Memory B cell (primary cell): ENCODE data around the gene DPP4.
"Not testable (repeated sequence)": the region's sequence is repeated elsewhere in the genome, so short reads cannot be mapped to it uniquely, and the experiment has no call there.

Source experiments
- ATAC-seq: fragments of 150-1000 bp; cut with Tn5 transposase; 2 replicates; pipeline ENCODE4 v1.10.0; 2021; ENCODE audit warnings: low read depth, mild to moderate bottlenecking, moderate library complexity
- DNase-seq, 2 donors: peaks; one replicate each; pipeline ENCODE4 v3.0.0; 2022; ENCODE audit warnings: low spot score in 2 of 2
- H3K27ac Mint-ChIP-seq: one replicate; pipeline ENCODE4 v1.8.0; 2022; ENCODE audit warnings: mild to moderate bottlenecking, moderate library complexity, mixed read lengths
- H3K27me3 Mint-ChIP-seq: one replicate; pipeline ENCODE4 v1.8.0; 2022; ENCODE audit warnings: mixed read lengths
- H3K36me3 Mint-ChIP-seq: one replicate; pipeline ENCODE4 v1.8.0; 2022; ENCODE audit warnings: mild to moderate bottlenecking, mixed read lengths
- H3K4me1 Mint-ChIP-seq: one replicate; pipeline ENCODE4 v1.8.0; 2022; ENCODE audit warnings: mixed read lengths
- H3K4me3 Mint-ChIP-seq: one replicate; pipeline ENCODE4 v1.8.0; 2022; ENCODE audit warnings: mild to moderate bottlenecking, moderate library complexity, mixed read lengths
- H3K9me3 Mint-ChIP-seq: one replicate; pipeline ENCODE4 v1.8.0; 2022; ENCODE audit warnings: mixed read lengths

Gene DPP4

DNA sequence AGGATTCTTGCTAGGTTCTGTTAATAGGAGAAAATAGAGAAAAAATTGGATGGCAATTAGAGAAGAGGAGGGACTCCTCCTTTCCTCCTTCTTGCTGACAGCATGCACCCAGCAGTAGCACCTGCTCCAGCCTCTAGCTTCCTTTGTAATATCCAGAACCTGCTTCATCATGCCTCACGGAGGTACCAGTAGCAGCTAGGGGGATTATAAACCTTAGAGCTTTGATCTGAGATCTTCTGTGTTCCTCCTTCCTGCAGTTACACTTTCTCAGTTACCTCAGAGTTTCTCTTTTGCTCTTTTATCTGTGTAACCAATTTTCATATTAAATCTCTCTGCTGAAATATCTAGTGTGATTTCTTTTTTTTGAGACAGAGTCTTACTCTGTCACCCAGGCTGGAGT is 16.6 kb downstream of the DPP4 start:
- DNase-seq (no peak), ATAC-seq (no peak)
- peaks cover 2% of the 10 kb centered on the region for H3K36me3 Mint-ChIP-seq
- peaks cover 17% of the 10 kb centered on the region for H3K4me1 Mint-ChIP-seq
- no peaks in the 10 kb centered on the region for H3K27me3 Mint-ChIP-seq
- H3K27ac Mint-ChIP-seq = no peak overlapping the region
- H3K9me3 Mint-ChIP-seq = peaks cover 2% of the 10 kb centered on the region
- H3K4me3 Mint-ChIP-seq = no peak overlapping the region

DNA sequence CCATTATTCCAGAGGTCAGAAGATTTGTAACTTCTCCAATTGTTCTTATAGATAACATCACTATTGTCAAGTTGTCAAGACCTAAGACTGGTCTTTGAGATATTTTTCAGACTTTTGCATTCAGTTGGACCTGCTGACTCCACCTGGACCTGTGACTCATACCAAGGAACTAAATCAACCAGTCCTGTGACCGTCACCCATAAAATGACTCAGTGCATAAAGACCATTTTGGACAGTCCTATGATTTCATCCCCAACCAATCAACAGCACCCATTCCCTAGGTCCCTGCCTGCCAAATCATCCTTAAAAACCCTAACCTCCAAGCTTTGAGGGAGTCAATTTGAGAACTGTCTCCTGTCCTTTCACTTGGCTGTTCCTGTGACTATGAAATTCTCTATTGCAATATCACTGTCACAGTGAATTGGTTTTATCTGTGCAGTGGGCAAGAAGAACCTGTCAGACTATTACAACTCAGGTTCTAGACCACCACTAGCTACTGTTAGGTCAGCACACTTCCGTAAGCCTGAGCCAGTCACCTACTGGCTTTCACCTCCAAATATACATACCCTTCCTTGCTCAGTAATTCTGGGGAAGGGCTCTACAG is 17.1 kb downstream of the DPP4 start:
- H3K36me3 Mint-ChIP-seq = peaks cover 2% of the 10 kb centered on the region
- no peaks in the 10 kb centered on the region for H3K27me3 Mint-ChIP-seq
- DNase-seq = no peak
- peaks cover 2% of the 10 kb centered on the region for H3K9me3 Mint-ChIP-seq
- H3K27ac Mint-ChIP-seq = no peak overlapping the region
- H3K4me1 Mint-ChIP-seq = peaks cover 17% of the 10 kb centered on the region
- no peak overlapping the region for H3K4me3 Mint-ChIP-seq
- ATAC-seq = no peak

DNA sequence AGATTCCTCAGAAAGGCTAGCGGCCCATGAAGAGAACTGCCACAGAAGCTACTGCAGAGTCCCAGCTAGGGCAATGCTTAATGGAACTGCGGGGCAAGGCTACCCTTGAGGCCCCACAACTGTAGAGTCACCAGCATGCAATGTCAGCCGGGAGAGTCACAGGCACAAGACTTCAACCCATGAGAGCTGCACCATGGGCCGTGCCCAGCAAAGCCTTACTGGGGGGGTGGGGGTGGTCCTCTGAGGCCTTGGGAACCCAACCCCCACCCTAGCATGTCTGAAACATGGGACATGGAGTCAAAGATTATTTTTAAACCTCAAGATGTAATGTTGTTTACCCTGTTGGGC is 20.2 kb downstream of the DPP4 start:
- Mint-ChIP-seq H3K4me3 (no peak overlapping the region), H3K36me3 (peaks cover 2% of the 10 kb centered on the region), H3K27me3 (no peaks in the 10 kb centered on the region), H3K4me1 (peaks cover 7% of the 10 kb centered on the region), H3K9me3 (peaks cover 1% of the 10 kb centered on the region), H3K27ac (no peak overlapping the region)
- ATAC-seq (no peak), DNase-seq (no peak)

- peaks cover 7% of the 10 kb centered on the region for H3K4me1 Mint-ChIP-seq
- ATAC-seq (no peak), DNase-seq (no peak)
- H3K4me3 Mint-ChIP-seq = no peak overlapping the region
- H3K27ac Mint-ChIP-seq = no peak overlapping the region
- peaks cover 1% of the 10 kb centered on the region for H3K27me3 Mint-ChIP-seq
- peaks cover 2% of the 10 kb centered on the region for H3K36me3 Mint-ChIP-seq
- H3K9me3 Mint-ChIP-seq = peaks cover 1% of the 10 kb centered on the region
Observed at GRCh38 chr2:162053066-162053807, 20.8 kb downstream of the DPP4 start.

GRCh38 chr2:162050513-162050961 is 23.5 kb downstream of the DPP4 start:
- no peak for ATAC-seq
- H3K4me1 Mint-ChIP-seq = no peaks in the 10 kb centered on the region
- no peak for DNase-seq
- peaks cover 1% of the 10 kb centered on the region for H3K27me3 Mint-ChIP-seq
- H3K9me3 Mint-ChIP-seq = no peaks in the 10 kb centered on the region
- H3K4me3 Mint-ChIP-seq = no peak overlapping the region
- no peak overlapping the region for H3K27ac Mint-ChIP-seq
- H3K36me3 Mint-ChIP-seq = no peaks in the 10 kb centered on the region

- H3K9me3 Mint-ChIP-seq, ATAC-seq, H3K4me1 Mint-ChIP-seq, H3K27me3 Mint-ChIP-seq, H3K36me3 Mint-ChIP-seq, H3K27ac Mint-ChIP-seq, DNase-seq, H3K4me3 Mint-ChIP-seq: not testable (repeated sequence)
Observed at GRCh38 chr2:162049089-162049488, 24.9 kb downstream of the DPP4 start.

DNA sequence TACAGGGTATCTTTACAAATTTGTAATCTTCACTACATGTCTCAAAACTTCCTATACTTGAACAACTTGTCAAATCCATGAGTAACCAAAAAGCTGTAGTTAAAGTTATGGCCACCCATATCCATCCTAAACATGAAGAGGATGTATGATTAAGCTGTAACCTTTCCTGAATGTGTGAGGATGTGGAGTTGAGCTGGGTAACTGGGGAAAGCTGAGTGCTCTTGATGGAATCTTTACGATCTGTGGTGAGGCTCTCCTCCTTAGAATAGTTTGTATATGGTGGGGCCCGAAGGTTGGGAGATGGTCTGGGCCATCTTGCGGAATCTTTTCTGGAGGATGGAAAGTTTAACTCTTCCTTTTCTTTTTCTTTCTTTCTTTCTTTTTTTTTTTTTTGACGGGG is 29.4 kb downstream of the DPP4 start:
- H3K4me1 Mint-ChIP-seq = no peaks in the 10 kb centered on the region
- ATAC-seq (no peak), DNase-seq (no peak)
- H3K9me3 Mint-ChIP-seq = no peaks in the 10 kb centered on the region
- no peak overlapping the region for H3K4me3 Mint-ChIP-seq
- H3K36me3 Mint-ChIP-seq = no peaks in the 10 kb centered on the region
- no peak overlapping the region for H3K27ac Mint-ChIP-seq
- peaks cover 4% of the 10 kb centered on the region for H3K27me3 Mint-ChIP-seq

GRCh38 chr2:162043132-162043531 is 30.9 kb downstream of the DPP4 start:
- Mint-ChIP-seq H3K4me3 (no peak overlapping the region), H3K27ac (no peak overlapping the region), H3K27me3 (peaks cover 3% of the 10 kb centered on the region), H3K36me3 (no peaks in the 10 kb centered on the region), H3K4me1 (no peaks in the 10 kb centered on the region), H3K9me3 (no peaks in the 10 kb centered on the region)
- no peak for DNase-seq
- no peak for ATAC-seq

DNA sequence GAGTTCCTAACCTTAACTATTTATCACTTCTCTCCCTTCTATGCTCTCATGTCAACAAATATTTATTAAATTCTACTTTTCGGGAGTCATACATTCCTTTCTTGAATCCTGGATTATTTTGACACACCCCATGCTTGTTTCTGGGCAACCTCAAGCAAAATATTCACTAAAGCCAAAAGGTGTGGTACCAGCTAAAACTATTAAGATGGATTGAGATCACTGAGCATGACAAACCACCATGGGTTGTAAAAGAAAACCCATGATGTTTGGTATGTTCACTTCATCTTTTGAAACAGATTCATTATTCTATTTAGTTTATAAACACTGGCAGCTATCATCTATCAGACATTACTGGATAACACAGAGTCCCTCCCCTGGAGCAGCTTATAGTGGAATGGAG is 32.5 kb downstream of the DPP4 start:
- ATAC-seq = no peak
- H3K27ac Mint-ChIP-seq = no peak overlapping the region
- H3K4me3 Mint-ChIP-seq = no peak overlapping the region
- DNase-seq = no peak
- H3K36me3 Mint-ChIP-seq = no peaks in the 10 kb centered on the region
- no peaks in the 10 kb centered on the region for H3K4me1 Mint-ChIP-seq
- H3K27me3 Mint-ChIP-seq = peaks cover 3% of the 10 kb centered on the region
- H3K9me3 Mint-ChIP-seq = no peaks in the 10 kb centered on the region

GRCh38 chr2:162038725-162039124 is 35.3 kb downstream of the DPP4 start:
- H3K27me3 Mint-ChIP-seq = peaks cover 3% of the 10 kb centered on the region
- no peak overlapping the region for H3K27ac Mint-ChIP-seq
- no peak for ATAC-seq
- H3K4me1 Mint-ChIP-seq = no peaks in the 10 kb centered on the region
- H3K4me3 Mint-ChIP-seq = no peak overlapping the region
- H3K36me3 Mint-ChIP-seq = no peaks in the 10 kb centered on the region
- H3K9me3 Mint-ChIP-seq = no peaks in the 10 kb centered on the region
- DNase-seq = no peak

- no peak for ATAC-seq
- H3K36me3 Mint-ChIP-seq = no peaks in the 10 kb centered on the region
Observed at GRCh38 chr2:162037886-162038285, 36.1 kb downstream of the DPP4 start.

DNA sequence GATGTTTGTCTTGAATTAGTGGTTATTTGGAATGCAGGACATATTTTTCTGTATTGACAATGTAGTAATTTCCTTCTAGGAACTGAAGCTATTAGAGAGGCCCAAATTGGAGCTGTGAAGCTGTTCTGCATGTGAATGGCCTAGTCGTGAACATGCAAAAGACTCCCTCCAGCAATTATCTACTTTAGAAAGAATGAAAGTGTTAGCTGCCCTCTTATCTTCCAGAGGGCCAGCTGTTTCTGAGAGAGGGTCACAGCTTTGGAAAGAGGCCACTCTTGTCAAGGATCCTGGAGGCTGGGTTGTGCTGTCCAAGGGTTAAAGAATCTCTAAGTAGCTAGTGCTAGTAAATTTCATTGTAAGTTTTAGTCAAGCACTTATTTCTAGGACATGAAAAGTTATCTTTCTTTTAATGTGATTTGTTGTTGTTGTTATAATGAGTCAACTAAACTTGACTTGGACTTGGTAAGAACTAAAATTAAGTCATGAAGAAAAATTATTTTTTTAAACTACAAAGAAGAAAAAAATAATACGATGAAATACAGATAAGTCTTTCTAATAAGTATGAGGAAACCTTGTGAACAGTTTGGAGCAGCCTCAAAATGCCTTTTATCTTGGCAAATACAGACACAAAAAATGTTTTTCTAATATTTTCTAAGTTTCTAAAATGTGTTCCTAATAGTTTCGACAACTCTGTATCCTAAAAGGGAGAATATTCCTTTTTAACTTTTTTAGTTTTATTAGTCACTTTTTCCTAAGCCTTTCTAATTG is 36.8 kb downstream of the DPP4 start:
- no peaks in the 10 kb centered on the region for H3K9me3 Mint-ChIP-seq
- H3K4me1 Mint-ChIP-seq = no peaks in the 10 kb centered on the region
- H3K36me3 Mint-ChIP-seq = no peaks in the 10 kb centered on the region
- no peak overlapping the region for H3K27ac Mint-ChIP-seq
- no peak for ATAC-seq
- no peak for DNase-seq
- no peak overlapping the region for H3K4me3 Mint-ChIP-seq
- peaks cover 4% of the 10 kb centered on the region for H3K27me3 Mint-ChIP-seq

More at GRCh38 chr2:162037886-162038285, 36.1 kb downstream of the DPP4 start:
- H3K27me3 Mint-ChIP-seq = peaks cover 6% of the 10 kb centered on the region
- no peak overlapping the region for H3K27ac Mint-ChIP-seq
- no peaks in the 10 kb centered on the region for H3K9me3 Mint-ChIP-seq
- H3K4me1 Mint-ChIP-seq = no peaks in the 10 kb centered on the region
- no peak overlapping the region for H3K4me3 Mint-ChIP-seq
- DNase-seq = no peak

DNA sequence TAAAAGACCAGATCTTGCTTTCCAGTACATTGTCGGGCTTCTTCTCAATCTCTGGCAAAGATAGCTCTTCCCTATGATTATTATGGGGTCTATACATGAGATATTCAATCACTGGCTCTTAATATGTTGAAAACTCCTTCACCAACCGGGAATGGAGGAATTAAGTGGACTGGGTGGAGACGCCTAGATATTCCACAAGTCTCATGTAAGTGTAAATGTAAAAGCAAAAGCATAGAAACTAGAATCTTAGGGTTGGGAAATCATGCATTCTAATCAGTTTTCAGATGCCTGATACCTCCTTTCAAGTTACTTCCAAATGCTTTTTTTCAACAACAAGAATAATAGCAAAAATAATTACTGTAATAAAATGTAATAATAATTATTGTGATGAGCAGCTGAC is 38.0 kb downstream of the DPP4 start:
- H3K9me3 Mint-ChIP-seq = no peaks in the 10 kb centered on the region
- peaks cover 4% of the 10 kb centered on the region for H3K27me3 Mint-ChIP-seq
- no peaks in the 10 kb centered on the region for H3K4me1 Mint-ChIP-seq
- ATAC-seq = no peak
- DNase-seq = no peak
- no peak overlapping the region for H3K27ac Mint-ChIP-seq
- no peak overlapping the region for H3K4me3 Mint-ChIP-seq
- H3K36me3 Mint-ChIP-seq = no peaks in the 10 kb centered on the region

DNA sequence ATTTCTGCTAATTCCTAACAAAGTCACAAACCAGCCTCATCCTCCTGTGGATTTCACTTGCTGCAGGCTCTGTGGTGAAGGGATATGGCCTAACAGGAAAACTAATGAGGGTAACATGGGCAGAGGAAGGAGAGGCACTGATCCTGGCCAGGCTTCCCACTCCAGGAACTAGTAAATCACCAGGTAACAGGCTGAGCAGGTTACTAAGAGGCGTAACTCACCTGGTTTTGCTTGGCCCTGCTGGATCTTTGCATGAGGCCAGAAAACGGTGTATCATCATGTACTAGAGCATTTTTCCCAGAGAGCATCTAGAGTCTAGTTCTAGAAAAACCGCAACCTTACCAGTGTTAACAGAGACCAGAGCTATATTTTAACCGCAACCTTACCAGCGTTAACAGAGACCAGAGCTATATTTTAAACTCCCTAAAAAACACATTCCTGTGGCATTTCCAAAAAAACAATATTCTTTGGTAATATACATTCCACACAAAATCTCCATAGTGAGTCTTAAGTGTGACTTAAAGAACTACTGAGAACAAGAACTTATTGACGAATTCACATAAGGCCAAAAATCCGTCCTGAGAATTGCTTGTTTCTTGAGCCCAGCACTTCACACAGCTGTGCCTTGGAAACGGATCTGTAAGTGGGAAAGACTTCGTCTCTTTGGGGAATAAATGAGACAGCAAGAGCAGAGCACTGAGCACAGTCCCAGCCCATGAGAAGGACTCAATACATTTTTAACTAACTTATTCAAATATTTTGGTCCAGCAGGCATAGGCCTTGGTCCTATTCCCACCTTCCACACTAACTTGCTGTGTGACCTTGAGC is 43.4 kb downstream of the DPP4 start:
- Mint-ChIP-seq H3K27ac (no peak overlapping the region), H3K4me3 (no peak overlapping the region), H3K36me3 (no peaks in the 10 kb centered on the region), H3K9me3 (no peaks in the 10 kb centered on the region), H3K4me1 (no peaks in the 10 kb centered on the region), H3K27me3 (peaks cover 6% of the 10 kb centered on the region)
- DNase-seq = no peak
- ATAC-seq = no peak
